GM12878 (cell line): Measurements from ENCODE around the gene ZPBP. TPM values are rescaled to one million over a fixed set of nuclear protein-coding genes. Genes with fewer than 3 reads are reported as not detected.

ENCODE experiments used
- ATAC-seq: fragments of 200-7000 bp; cut with Tn5 transposase; 3 replicates; pipeline ENCODE4 v1.9.1; 2020; ENCODE audit warnings: mild to moderate bottlenecking, moderate library complexity
- BruUV-seq: library from RNA; stranded (reverse); fragments of 400-500 nt; replicated peaks from 2 replicates; lab custom pipeline; 2021; lab: Mats Ljungman, UMichigan
- CTCF ChIA-PET: fragments of 300-600 bp; sonication (Branson Sonifier 250); formaldehyde crosslinking; extraction: SDS; loops from one replicate; lab custom pipeline; 2021; ENCODE audit warnings: inconsistent platforms; lab: Yijun Ruan, JAX
- POLR2A ChIA-PET: fragments of 350-600 bp; formaldehyde crosslinking; extraction: SDS; loops from one replicate; lab custom pipeline; 2021; ENCODE audit warnings: inconsistent platforms; lab: Charles Lee
- RAD21 ChIA-PET: fragments of 300-600 bp; sonication (Branson Sonifier 250); formaldehyde crosslinking; loops from one replicate; lab custom pipeline; 2023; ENCODE audit warnings: antibody characterized with exemption; ENCODE audit not compliant: unreplicated experiment; lab: Charles Lee
- SMC1A ChIA-PET: fragments of 300-600 bp; sonication (Branson Sonifier 250); formaldehyde crosslinking; loops from one replicate; lab custom pipeline; 2023; ENCODE audit not compliant: unreplicated experiment, uncharacterized antibody; lab: Charles Lee
- DNase-seq: peaks from one replicate; pipeline ENCODE4 v3.0.0-alpha.2; 2011; ENCODE audit warnings: low read depth, low spot score
- FAIRE-seq: peaks from 3 replicates; lab custom pipeline; 2011; peaks lifted over from hg19 to GRCh38; lab: Jason Lieb, UNC
- H2AFZ ChIP-seq: 2 replicates; pipeline ENCODE4 v1.6.0; 2011; ENCODE audit warnings: low read depth, low read length, control low read depth; ENCODE audit not compliant: control insufficient read depth
- H3K27ac ChIP-seq: 2 replicates; pipeline ENCODE4 v1.5.1; 2011; ENCODE audit warnings: control low read depth; ENCODE audit not compliant: control insufficient read depth, insufficient read depth
- H3K27me3 ChIP-seq, 2 experiments: replicated peaks in 1 of 2; 2 replicates each; pipeline versions ENCODE4 v1.6.0 to v1.6.1; 2011; ENCODE audit warnings: low read length in 1 of 2; ENCODE audit not compliant: control insufficient read depth in 2 of 2, insufficient read depth in 2 of 2
- H3K36me3 ChIP-seq, 2 experiments: 2 replicates each; pipeline ENCODE4 v1.5.1; 2011; ENCODE audit warnings: low read length in 1 of 2; ENCODE audit not compliant: control insufficient read depth in 2 of 2, insufficient read depth in 2 of 2
- H3K4me1 ChIP-seq: 2 replicates; pipeline ENCODE4 v1.6.1; 2011; ENCODE audit warnings: mild to moderate bottlenecking, low read length, moderate library complexity, mixed read lengths; ENCODE audit not compliant: control insufficient read depth, insufficient read depth
- H3K4me2 ChIP-seq: 2 replicates; pipeline ENCODE4 v1.6.0; 2011; ENCODE audit warnings: control low read depth; ENCODE audit not compliant: control insufficient read depth, insufficient read depth
- H3K4me3 ChIP-seq: fragments of 200-600 bp; sonication (generic); 2 replicates; pipeline ENCODE4 v1.5.1; 2016
- H3K79me2 ChIP-seq: 2 replicates; pipeline ENCODE4 v1.6.0; 2011; ENCODE audit warnings: low read length; ENCODE audit not compliant: control insufficient read depth, insufficient read depth
- H3K9ac ChIP-seq: 2 replicates; pipeline ENCODE4 v1.8.0; 2011; ENCODE audit warnings: low read length, control low read depth, mixed read lengths; ENCODE audit not compliant: control insufficient read depth, insufficient read depth
- H3K9me3 ChIP-seq: replicated peaks from 3 replicates; pipeline ENCODE4 v1.5.1; 2011; ENCODE audit warnings: mild to moderate bottlenecking, low read length; ENCODE audit not compliant: control insufficient read depth, insufficient read depth
- H4K20me1 ChIP-seq: 2 replicates; pipeline ENCODE4 v1.6.0; 2011; ENCODE audit not compliant: control insufficient read depth, insufficient read depth
- RAD21 ChIP-seq: IDR thresholded peaks from 2 replicates; pipeline ENCODE4 v1.6.1; 2011; ENCODE audit warnings: mild to moderate bottlenecking, low read depth, low read length, moderate library complexity; ENCODE audit not compliant: insufficient read depth
- SUZ12 ChIP-seq: fragments of 200-600 bp; sonication (generic); IDR thresholded peaks from one replicate; pipeline ENCODE4 v1.6.1; 2018; ENCODE audit warnings: antibody characterized with exemption, mild to moderate bottlenecking; ENCODE audit not compliant: unreplicated experiment
- WGBS: methylation state at CpG from one replicate; pipeline ENCODE4 v1.1.6; 2016; ENCODE audit warnings: low lambda C conversion rate; ENCODE audit not compliant: insufficient replicate concordance, insufficient coverage; ENCODE audit errors: missing lambda C conversion rate; 5-methylcytosine and 5-hydroxymethylcytosine counted together
- in situ Hi-C: fragments of 300-500 bp; cut with MboI; formaldehyde crosslinking; loops from 9 replicates; pipeline ENCODE4 v1.14.3; 2018; ENCODE audit warnings: mixed read lengths
- intact Hi-C: fragments of 100-400 bp; cut with micrococcal nuclease; formaldehyde crosslinking; loops from one replicate; pipeline ENCODE4 v1.14.2; 2022; ENCODE audit not compliant: unreplicated experiment
- polyA plus RNA-seq, 11 experiments: library from polyadenylated mRNA; depleted of rRNA in 4 of 11; unstranded in 6 of 11; stranded (reverse) in 5 of 11; fragments of >200 nt; fragmentation: Nextera tagmentation in 4 of 11; fragmentation: Illumina TruSeq in 1 of 11; extraction: Ambion mirVana in 4 of 11; extraction: Trizol in 1 of 11; gene quantifications; 1 replicate in 1 of 11; 2 replicates in 10 of 11; pipeline versions ENCODE4 v1.2.1 to v1.2.3, GENCODE V29; 2011 to 2016; ENCODE audit warnings: inconsistent platforms in 2 of 11, missing spikeins in 2 of 11, low read depth in 1 of 11
- total RNA-seq, 4 experiments: library from RNA; depleted of rRNA in 3 of 4; stranded (reverse); fragments of >200 nt in 3 of 4; fragmentation: Illumina TruSeq in 1 of 4; extraction: Trizol in 1 of 4; gene quantifications; 2 replicates each; pipeline versions ENCODE4 v1.2.1 to v1.2.3, GENCODE V29; 2013 to 2021
- TF ChIP-seq, protein P1 (sequence below), 3 experiments: IDR thresholded peaks in 2 of 3; conservative IDR thresholded peaks in 1 of 3; 2 replicates each; pipeline ENCODE4 v1.5.1; 2011; ENCODE audit warnings: low read depth in 3 of 3, low read length in 3 of 3, mild to moderate bottlenecking in 3 of 3, control low read depth in 2 of 3, moderate library complexity in 2 of 3, inconsistent platforms in 1 of 3, mixed read lengths in 1 of 3; ENCODE audit not compliant: control insufficient read depth in 2 of 3, insufficient read depth in 1 of 3; ENCODE audit errors: extremely low read depth in 1 of 3
- TF ChIP-seq, protein P2 (sequence below): fragments of 450-650 bp; IDR thresholded peaks from 2 replicates; pipeline ENCODE4 v1.6.1; 2016; ENCODE audit warnings: mild to moderate bottlenecking, moderate library complexity, borderline replicate concordance
- TF ChIP-seq, protein P3 (sequence below): IDR thresholded peaks from 2 replicates; pipeline ENCODE4 v1.6.1; 2012; ENCODE audit warnings: low read length, inconsistent platforms

ZPBP gene
- total and polyA plus RNA-seq, 10 of the 15 experiments (the other 5 are each of a cell fraction or from before 2014, with no cell fraction given), result not detected

DNA sequence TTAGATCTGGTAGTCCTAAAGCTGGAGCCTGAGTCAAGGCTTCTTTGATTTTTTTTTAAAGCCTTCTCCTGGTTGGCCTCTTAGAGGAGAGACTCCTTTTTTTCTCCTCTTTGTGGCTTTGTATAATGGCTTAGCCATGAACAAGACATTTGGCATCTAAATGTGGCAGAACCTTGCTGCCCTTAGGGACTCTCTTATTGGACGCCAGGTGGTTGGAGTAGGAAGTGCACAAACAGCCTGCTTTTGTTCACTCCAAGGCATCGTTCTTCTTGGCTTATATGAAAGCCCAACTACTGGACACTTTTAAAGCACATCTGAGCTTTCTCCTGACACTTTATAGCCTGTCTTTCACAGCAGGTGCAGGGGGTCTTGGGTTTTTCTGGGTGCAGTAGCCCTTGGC is 25.0 kb downstream of the ZPBP start:
- no peak overlapping the region for H3K4me3 ChIP-seq
- SMC1A ChIA-PET, result interaction anchor here (0.6 to 1.8 kb wide), 6 partner anchors 13 to 566 kb away, joined by 3 to 6 read pairs (median 3); no protein-coding TSS in a partner anchor
- in situ Hi-C loops, result no loop called here
- H4K20me1 ChIP-seq, result no peaks in the 10 kb centered on the region
- no peak for FAIRE-seq
- TF ChIP-seq, protein P1, sequence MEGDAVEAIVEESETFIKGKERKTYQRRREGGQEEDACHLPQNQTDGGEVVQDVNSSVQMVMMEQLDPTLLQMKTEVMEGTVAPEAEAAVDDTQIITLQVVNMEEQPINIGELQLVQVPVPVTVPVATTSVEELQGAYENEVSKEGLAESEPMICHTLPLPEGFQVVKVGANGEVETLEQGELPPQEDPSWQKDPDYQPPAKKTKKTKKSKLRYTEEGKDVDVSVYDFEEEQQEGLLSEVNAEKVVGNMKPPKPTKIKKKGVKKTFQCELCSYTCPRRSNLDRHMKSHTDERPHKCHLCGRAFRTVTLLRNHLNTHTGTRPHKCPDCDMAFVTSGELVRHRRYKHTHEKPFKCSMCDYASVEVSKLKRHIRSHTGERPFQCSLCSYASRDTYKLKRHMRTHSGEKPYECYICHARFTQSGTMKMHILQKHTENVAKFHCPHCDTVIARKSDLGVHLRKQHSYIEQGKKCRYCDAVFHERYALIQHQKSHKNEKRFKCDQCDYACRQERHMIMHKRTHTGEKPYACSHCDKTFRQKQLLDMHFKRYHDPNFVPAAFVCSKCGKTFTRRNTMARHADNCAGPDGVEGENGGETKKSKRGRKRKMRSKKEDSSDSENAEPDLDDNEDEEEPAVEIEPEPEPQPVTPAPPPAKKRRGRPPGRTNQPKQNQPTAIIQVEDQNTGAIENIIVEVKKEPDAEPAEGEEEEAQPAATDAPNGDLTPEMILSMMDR (IDR thresholded peaks at IDR 0.05 in 2 of 3, conservative IDR thresholded peaks at IDR 0.05 in 1 of 3; ENCODE audit: control insufficient read depth in 2 of 3, extremely low read depth in 1 of 3, insufficient read depth in 1 of 3, low read depth in 3 of 3, low read length in 3 of 3), result peak in 2 of 3 experiments; percentile 17 to 34; a peak in 3 of 6 replicates
- no peak for TF ChIP-seq SUZ12
- TF ChIP-seq RAD21, result no peak
- TF ChIP-seq, all 136 proteins: peak for 1
- H3K36me3 ChIP-seq, result no peaks in the 10 kb centered on the region
- no TSS peak for BruUV-seq
- H2AFZ ChIP-seq, result peak overlapping the region; percentile 88
- no peak for DNase-seq
- no peak overlapping the region for H3K4me2 ChIP-seq
- no peak overlapping the region for H3K9ac ChIP-seq
- H3K27ac ChIP-seq, result no peak overlapping the region
- RAD21 ChIA-PET, result interaction anchor here (0.8 to 1.9 kb wide), 2 partner anchors 24 to 130 kb away, joined by 3 to 5 read pairs; no protein-coding TSS in a partner anchor
- H3K27me3 ChIP-seq, result no peaks in the 10 kb centered on the region
- WGBS, result 7% methylated on average over 2 of the region's 2 CpGs
- peak; percentile 80 for ATAC-seq
- CTCF ChIA-PET, result interaction anchor here (0.9 to 1.8 kb wide), 5 partner anchors 14 to 1094 kb away, joined by 3 to 7 read pairs (median 5); partner anchors contain the start of gene ZPBP
- no peaks in the 10 kb centered on the region for H3K79me2 ChIP-seq
- peaks cover 12% of the 10 kb centered on the region; the same call in 2 of the 3 replicates for H3K9me3 ChIP-seq
- H3K4me1 ChIP-seq, result peaks cover 5% of the 10 kb centered on the region
- POLR2A ChIA-PET, result interaction anchor here (1.2 kb wide), 1 partner anchor 13 kb away, joined by 3 read pairs; no protein-coding TSS in a partner anchor
- intact Hi-C loops, result no loop called here

DNA sequence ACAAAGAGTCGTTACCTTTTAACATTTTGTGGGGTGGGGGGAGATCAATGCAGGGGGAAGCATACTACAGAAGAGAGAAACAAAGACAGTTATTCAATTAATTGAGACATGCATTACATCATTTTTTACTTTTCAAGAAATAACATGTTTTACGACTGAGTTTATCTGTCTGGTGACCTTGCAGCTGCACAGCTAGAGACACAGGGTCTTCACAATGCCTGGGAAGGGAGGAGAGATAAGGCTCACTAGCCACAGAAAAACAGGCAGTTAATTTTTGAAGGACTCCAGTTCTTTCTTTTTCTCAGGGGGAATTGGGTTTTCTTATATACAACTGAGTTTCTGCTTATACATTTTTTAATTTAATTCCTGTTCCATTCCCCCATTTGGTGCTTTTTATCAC is 30.1 kb downstream of the ZPBP start:
- CTCF ChIA-PET, result no interaction called here
- WGBS, result 27% methylated on average over 2 of the region's 2 CpGs
- H3K27me3 ChIP-seq, result no peaks in the 10 kb centered on the region
- no TSS peak for BruUV-seq
- no peaks in the 10 kb centered on the region for H3K79me2 ChIP-seq
- SMC1A ChIA-PET, result interaction anchor here (1.2 kb wide), 1 partner anchor 30 kb away, joined by 3 read pairs; no protein-coding TSS in a partner anchor
- H2AFZ ChIP-seq, result no peak overlapping the region
- no peak for FAIRE-seq
- ATAC-seq, result no peak
- H3K4me2 ChIP-seq, result no peak overlapping the region
- RAD21 ChIA-PET, result no interaction called here
- H3K4me1 ChIP-seq, result no peaks in the 10 kb centered on the region
- POLR2A ChIA-PET, result no interaction called here
- in situ Hi-C loops, result no loop called here
- H3K27ac ChIP-seq, result no peak overlapping the region
- no peak for DNase-seq
- no peaks in the 10 kb centered on the region for H3K36me3 ChIP-seq
- intact Hi-C loops, result no loop called here
- H4K20me1 ChIP-seq, result no peaks in the 10 kb centered on the region
- no peaks in the 10 kb centered on the region; the same call in 2 of the 3 replicates for H3K9me3 ChIP-seq
- no peak overlapping the region for H3K4me3 ChIP-seq
- no peak overlapping the region for H3K9ac ChIP-seq
- TF ChIP-seq, protein P2, sequence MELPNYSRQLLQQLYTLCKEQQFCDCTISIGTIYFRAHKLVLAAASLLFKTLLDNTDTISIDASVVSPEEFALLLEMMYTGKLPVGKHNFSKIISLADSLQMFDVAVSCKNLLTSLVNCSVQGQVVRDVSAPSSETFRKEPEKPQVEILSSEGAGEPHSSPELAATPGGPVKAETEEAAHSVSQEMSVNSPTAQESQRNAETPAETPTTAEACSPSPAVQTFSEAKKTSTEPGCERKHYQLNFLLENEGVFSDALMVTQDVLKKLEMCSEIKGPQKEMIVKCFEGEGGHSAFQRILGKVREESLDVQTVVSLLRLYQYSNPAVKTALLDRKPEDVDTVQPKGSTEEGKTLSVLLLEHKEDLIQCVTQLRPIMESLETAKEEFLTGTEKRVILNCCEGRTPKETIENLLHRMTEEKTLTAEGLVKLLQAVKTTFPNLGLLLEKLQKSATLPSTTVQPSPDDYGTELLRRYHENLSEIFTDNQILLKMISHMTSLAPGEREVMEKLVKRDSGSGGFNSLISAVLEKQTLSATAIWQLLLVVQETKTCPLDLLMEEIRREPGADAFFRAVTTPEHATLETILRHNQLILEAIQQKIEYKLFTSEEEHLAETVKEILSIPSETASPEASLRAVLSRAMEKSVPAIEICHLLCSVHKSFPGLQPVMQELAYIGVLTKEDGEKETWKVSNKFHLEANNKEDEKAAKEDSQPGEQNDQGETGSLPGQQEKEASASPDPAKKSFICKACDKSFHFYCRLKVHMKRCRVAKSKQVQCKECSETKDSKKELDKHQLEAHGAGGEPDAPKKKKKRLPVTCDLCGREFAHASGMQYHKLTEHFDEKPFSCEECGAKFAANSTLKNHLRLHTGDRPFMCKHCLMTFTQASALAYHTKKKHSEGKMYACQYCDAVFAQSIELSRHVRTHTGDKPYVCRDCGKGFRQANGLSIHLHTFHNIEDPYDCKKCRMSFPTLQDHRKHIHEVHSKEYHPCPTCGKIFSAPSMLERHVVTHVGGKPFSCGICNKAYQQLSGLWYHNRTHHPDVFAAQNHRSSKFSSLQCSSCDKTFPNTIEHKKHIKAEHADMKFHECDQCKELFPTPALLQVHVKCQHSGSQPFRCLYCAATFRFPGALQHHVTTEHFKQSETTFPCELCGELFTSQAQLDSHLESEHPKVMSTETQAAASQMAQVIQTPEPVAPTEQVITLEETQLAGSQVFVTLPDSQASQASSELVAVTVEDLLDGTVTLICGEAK, result no peak
- TF ChIP-seq, protein P3, sequence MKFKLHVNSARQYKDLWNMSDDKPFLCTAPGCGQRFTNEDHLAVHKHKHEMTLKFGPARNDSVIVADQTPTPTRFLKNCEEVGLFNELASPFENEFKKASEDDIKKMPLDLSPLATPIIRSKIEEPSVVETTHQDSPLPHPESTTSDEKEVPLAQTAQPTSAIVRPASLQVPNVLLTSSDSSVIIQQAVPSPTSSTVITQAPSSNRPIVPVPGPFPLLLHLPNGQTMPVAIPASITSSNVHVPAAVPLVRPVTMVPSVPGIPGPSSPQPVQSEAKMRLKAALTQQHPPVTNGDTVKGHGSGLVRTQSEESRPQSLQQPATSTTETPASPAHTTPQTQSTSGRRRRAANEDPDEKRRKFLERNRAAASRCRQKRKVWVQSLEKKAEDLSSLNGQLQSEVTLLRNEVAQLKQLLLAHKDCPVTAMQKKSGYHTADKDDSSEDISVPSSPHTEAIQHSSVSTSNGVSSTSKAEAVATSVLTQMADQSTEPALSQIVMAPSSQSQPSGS, result no peak
